Measurements from ENCODE around the gene KCNH2.

GRCh38 chr7:150914196-150914595, 63.9 kb downstream of the KCNH2 start:
- TF ChIP-seq CTCF (IDR thresholded peaks at IDR 0.05; ENCODE audit: insufficient read depth, low read length, poor library complexity, severe bottlenecking) = no peak
- no peak for TF ChIP-seq EZH2phosphoT487 (conservative IDR thresholded peaks at IDR 0.05; ENCODE audit: low read length)

Measured in SU-DHL-6 (cell line).